NCI-H2196 (cell line): ENCODE measurements around the gene ZNF20.

ENCODE experiments used
- DNase-seq: peaks from one replicate; lab custom pipeline; 2025; ENCODE audit not compliant: unreplicated experiment; lab: John Stamatoyannopoulos, UW

The ZNF20 gene

DNA sequence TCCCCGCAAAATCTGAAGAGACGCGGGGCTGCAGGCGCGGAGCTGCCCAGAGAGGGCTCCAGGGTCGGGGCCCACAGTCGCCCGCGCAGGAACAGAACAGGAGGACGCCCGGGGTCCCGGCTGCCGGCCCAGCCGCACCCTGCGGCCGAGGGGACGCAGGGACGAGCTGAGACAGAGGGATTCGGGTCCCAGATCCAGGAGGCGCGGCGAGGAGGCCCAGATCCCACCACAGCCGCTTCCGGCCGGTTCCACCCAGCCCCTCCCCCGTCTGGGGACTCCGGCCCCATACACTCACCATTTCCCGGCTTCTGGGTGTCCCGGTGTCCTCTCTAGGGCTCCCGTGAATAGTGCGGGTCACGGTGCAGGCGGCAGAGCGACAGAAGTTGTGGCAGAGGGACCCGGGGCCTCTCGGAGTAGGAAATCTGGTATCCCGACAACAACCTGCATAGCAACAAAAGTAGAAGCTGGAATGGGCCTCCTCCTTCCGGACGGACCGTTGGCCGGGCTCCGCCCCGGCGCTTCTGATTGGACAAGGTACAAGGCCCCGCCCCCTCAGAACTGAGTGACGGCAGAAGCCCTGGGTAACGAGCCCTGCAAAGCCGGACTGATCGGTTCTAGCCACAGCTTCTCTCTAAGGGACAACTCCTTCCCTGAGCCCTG lies at the start of gene ZNF20:
ZNF20 (minus strand) TSS at position 466 of the 660 bp plus-strand sequence; CDS start at position 298, 168 bp downstream.
- DNase-seq, result peak; percentile 94

DNA sequence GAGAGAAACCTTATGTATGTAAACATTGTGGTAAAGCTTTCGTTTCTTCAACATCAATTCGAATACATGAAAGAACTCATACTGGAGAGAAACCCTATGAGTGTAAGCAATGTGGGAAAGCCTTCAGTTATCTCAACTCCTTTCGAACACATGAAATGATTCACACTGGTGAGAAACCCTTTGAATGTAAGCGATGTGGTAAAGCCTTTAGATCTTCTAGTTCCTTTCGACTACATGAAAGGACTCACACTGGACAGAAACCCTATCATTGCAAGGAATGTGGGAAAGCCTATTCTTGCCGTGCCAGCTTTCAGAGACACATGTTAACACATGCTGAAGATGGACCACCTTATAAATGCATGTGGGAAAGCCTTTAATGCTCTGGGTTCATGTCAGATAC lies 47.5 kb upstream of the ZNF20 start:
- no peak for DNase-seq

DNA sequence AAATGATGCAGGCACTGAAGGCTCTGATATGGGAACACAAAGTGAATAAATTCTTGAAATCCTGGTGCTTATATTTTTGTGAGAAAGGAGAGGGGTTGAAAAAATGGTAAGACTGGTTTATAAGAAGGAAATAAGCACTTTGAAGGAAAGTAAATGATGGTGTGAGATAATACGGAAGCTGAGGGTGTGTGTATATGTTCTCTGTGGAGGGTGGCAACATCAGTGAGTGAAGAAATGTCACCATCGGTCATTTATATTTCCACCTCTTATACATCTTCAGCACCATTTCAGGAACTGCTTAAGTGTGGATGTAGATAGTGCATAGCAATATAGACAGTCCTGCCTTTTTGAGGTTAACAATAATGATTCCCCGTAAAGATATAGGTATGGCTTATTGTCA lies 40.2 kb upstream of the ZNF20 start:
- no peak for DNase-seq

DNA sequence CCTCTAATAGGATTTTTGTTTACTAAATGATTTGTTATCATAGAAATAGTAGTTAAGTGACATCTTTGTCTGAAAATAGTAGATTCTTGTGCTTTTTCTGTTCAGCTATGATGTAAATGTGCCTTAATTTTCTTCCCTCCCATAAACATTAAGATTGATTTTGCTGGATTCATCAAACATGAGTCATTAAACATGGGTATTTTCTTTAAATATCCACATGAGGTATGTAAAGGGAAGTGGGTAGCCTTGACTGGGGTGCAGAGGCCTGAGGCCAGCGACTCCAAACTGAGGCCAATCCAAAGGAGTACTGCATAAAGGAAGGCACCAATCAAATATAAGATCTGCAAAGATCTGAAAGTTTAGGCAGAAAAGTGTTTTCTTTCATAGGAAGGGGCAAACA lies 26.5 kb upstream of the ZNF20 start:
- DNase-seq, result no peak

DNA sequence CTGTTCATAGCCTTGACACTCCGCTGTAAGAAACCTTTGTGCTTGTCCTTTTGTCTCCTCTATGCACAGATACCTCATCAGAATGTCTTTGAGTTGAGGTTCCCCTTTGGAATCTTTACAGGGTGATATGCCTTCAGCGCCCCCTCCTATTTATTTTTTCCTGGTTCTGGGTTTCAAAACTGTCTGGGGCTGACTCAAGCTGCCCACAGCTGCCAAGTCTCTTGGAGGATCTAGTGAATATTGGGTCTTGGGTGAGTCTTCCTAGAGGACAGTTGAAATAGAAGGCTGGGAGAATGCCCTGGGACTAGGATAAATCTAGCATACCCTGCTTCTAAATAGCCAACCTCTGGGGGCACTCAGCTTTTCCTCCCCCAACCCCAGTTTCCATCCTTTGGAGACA lies 23.7 kb upstream of the ZNF20 start:
- no peak for DNase-seq

DNA sequence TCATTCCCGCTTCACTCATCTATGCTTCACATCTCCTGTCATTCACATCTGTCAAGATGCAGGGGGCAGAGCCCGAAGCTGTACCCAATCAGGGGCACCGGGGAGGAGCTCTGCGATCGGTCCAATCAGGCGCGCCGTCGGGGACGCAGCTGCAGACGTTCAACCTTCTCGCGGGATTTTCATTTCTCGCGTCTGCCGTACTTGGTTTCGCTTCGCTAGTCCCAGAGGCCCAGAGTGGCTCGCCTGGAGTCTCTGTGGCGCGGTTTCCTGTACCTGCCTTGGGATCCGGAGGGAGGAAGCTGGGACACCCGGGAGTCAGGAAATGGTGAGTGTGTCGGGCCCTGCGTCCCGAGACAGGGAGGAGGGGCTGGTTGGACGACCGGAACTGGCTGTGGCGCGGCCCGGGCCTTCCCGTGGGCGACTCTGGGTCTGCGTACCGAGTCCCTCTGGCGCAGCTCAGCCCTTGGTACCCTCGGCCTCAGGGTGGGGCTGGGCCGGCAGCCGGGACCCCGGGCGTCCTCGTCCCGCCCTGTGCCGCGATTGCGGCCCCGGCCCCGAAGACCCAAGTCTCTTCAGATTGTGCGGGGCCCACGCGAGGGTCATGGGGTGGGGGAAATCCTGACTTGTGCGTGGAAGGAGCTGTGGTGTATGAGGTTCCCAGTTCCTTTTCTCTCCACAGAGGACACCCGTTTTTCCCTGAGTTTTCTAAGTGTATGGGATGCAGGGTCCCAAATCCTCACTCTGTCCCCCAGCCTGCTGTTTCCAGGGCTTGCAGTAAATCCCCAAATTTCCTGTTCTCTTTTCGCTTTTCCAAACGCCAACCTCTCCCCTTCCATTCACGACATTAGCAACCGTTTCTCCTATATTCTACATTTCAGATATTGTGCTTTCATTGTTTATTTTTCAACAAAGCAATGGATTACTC lies 23.0 kb upstream of the ZNF20 start, which contains the start of gene ZNF136:
ZNF136 (plus strand) TSS at position 215 of the 925 bp plus-strand sequence; CDS start at position 323, 108 bp downstream.
- peak; percentile 95 for DNase-seq

DNA sequence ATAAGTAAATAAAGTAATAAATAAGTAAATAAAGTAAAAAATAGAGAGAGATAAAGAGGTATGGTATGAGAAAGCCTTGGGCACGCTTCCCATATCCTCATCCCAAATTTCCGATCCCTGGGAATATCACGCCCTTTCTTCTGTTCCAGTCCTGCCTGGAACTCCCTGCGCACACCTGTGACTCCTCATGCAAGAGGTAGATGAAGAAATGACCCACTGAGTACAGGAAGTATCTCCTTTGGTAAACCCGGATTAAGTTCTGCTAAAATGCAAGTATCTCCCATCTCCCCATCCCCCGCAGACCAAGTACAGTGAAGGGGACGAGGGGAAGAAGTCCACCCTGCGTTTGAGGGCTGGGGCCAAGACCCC lies 22.3 kb upstream of the ZNF20 start:
- DNase-seq, result no peak

DNA sequence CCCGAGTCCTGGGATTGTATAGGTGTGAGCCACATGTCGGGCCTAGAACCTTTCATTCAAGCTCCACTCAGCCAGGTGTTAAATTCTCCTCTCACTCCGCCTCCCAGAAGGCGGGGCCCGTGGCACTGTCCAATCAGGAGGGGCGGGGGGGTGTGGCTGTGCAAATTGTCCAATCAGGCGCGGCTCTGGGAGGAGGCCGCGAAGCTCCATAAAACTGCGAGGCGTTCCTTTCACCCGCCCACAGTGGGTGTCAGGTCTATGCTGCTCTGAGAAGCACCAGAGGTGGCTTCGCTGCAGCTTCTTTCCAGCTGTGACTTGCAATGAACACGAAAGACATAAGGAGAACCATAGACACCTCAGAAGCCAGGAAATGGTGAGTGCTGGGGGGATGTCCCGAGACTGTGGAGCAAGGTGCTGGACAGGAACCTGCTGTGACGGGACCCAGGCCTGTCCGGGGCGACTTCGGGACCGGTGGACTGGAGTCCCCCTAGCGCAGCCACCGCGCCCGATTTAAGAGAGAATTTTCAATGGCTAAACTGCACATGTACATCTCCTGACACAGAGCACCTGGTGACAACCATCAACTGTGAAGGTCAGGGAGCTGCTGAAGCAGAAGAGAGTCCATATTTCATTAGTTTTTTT lies 19.7 kb upstream of the ZNF20 start:
- DNase-seq, result no peak

DNA sequence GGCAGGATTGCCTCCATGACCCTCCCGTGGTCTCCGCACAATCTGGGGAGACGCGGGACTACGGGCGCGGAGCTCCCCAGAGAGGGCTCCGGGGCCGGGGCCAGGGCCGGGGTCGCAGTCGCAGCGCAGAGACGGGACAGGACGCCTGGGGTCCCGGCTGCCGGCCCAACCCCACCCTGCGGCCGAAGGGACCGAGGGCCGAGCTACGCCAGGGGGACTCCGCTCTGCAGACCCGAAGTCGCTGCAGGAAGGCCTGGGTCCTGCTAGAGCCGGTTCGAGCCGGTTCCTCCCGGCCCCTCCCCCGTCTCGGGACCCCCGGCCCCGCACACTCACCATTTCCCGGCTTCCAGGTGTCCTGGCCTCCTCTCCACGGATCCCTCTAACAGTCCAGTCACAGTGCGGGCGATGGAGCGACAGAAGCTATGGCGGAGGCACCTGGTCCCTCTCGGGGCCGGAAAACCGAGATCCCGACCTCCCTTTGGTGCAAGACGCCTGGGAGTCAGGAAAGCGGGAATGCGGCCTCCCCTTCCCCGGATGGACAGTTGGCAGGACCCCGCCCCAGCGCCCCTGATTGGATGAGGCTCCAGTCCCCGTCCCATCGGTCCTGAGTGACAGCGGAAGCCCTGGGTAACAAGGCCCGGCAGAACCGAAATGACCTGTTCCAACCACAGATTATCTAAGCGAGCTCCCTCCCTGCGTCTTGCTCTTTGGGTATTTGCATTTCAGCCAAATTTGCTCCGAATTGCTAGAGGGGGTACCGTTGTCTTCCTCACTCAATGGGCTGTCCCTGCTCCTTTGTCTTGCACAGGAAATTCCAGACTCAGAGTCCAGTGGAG lies 16.3 kb upstream of the ZNF20 start, which contains the start of gene ZNF625:
ZNF625 (minus strand) TSS at position 512 of the 836 bp plus-strand sequence; CDS start at position 336, 176 bp downstream.
- peak; percentile 79 for DNase-seq

DNA sequence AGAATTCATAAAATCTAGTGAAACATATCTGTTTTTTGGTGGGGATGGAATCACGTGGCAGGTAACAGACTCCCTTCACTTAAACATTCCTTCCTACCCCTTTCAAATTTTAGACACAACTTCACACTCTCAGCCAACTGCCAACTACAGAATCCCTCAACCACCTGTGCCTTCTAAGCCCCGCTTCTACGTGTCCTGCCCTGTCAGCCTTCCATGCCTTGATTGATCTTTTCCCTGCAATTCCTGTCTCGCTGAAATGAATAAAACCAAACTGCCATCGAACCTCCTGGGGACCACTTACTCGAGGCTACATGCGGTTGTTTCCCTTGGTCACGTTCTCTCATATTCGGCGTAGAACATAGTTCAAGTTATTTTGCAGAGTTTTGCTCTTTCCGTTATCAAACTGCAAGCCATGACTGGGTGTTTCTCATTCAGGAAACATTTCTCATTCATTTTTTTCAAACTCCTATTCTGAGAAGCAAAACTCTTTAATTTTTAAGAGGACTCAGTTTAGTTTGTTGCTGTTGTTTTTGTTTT lies 15.2 kb upstream of the ZNF20 start:
- no peak for DNase-seq

DNA sequence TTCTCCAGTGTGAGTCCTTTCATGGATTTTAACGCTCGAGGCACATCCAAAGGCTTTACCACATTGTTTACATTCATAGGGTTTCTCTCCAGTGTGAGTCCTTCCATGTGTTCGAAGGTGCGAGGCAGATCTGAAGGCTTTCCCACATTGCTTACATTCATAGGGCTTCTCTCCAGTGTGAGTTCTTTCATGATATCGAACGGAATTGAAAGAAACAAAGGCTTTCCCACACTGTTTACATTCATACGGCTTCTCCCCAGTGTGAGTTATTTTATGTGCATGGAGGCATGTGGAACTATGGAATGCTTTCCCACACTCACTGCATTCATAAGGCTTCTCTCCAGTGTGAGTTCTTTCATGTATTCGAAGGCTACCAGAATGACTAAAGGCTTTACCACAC lies 5.2 kb upstream of the ZNF20 start:
- no peak for DNase-seq

DNA sequence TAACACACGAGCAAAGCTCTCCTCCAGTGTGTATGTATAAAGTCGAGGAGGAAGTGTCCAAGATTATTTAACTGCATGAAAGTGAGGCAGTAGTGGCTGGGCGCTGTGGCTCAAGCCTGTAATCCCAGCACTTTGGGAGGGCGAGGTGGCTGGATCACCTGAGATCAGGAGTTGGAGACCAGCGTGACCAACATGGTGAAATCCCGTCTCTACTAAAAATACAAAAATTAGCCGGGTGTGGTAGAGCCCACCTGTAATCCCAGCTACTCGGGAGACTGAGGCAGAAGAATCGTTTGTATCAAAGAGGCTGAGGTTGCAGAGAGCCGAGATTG lies 1.2 kb upstream of the ZNF20 start:
- DNase-seq, result no peak

DNA sequence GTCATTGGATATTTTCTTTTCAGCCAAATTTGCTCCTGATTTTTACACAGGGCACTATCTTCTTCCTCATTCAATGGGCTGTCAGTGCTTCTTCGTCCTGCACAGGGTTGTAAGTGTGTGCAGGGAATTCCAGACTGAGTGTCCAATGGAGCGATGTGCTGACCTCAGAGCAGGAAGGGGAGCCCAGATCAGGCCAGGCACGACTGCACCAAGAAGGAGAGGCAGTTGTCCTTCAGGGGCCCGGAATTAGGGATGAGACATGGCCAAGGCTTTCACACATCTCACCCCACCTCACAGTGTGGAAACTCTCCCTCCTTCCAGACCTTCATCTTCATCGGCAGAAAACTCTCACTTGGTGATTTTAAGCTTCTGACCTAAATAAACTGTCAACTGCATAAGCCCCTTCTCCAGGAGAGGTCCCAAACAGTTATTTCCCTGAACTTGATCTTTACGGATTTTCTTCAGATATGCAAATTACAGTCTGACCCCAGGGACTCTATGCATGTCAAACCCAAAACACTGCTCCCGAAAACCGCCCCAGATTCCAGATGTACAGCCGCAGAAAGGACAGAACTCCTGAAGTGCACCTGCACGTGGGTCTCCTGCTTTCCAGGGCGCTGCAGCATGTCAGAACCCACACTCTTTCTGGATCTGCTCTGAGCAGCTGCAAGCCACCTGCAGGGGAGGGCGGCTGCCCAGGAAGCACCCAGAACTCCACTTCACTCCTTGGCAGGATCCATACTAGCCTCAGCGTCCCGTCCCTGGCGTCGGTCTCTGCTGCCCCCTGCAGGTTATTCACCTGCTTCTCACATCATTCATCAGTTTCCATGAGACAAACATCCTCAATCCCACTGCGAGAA lies 625 bp upstream of the ZNF20 start:
- peak; percentile 93 for DNase-seq

DNA sequence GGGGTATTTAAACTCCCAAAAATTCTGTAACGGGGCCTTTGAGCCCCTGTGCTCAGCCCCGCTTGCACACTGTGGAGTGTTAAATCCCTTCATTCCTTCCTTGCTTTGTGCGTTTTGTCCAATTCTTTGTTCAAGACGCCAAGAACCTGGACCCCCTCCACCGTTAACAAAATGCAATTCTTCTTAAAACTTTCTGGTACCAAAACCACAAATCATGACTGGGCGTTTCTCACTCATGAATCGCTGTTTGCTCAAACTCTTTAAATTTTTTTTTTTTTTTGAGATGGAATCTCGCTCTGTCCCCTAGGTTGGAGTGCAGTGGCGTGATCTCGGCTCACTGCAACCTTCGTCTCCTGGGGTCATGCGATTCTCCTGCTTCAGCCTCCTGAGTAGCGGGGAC lies 881 bp downstream of the ZNF20 start:
- no peak for DNase-seq

DNA sequence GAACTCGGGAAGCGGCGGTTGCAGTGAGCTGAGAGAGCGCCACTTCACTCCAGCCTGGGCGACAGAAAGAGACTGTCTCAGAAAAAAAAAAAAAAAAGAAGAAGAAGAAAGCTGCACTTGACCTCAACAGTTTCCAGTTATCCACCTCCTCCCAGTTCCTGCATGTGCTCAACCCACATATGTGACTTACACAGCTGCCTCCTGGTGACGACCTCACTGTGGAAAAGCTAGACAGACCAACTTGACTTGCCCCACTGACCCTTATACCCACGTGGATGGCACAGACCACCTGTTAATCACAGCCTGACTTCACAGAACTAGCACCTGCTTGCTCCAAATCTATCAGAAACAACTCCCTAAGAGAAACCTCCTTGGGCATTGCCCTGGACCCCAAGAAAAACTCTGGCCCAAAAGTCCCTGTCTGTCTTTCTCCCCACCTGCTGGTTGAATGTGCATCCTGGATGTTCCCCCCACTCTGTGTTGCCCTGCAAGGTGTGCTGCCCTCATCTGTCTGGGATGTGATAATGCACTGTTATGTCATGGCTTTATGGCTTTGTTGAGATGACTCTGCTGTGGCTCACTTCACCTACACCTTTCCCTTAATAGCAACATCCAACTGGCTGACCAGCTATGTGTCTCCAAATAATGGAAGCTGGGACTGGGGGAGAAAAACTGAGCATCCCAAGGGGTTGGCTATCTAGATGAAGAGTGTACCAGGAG lies 2.8 kb downstream of the ZNF20 start:
- no peak for DNase-seq

DNA sequence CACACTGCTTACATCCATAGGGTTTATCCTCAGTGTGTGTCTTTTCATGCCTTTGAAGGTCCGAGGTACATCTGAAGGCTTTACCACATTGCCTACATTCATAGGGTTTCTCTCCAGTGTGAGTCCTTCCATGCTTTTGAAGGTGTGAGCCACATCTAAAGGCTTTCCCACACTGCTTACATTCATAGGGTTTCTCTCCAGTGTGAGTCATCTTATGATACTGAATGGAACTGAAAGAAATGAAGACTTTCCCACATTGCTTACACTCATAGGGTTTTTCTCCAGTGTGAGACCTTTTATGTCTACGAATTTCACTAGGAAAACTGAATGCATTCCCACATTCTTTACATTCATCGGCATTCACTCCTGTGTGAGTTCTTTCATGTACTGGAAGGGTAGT lies 7.1 kb downstream of the ZNF20 start:
- DNase-seq, result no peak

DNA sequence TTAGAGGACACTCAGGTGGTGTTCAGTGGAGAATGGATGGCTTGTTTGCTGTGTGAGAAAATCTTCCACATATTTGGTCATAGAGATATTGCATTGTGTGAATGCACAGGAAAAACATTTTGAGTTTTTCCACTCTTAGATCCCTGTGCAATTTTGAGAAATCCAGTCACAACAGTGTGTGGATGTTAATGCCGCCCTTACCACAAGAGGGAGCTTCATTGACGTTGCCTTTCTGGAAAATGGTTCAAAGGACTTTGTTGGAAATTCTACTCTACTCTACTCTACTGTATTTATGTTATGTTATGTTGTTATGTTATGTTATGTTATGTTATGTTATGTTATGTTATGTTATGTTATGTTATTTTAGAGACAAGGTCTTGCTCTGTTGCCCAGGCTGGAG lies 13.4 kb downstream of the ZNF20 start:
- DNase-seq, result no peak

DNA sequence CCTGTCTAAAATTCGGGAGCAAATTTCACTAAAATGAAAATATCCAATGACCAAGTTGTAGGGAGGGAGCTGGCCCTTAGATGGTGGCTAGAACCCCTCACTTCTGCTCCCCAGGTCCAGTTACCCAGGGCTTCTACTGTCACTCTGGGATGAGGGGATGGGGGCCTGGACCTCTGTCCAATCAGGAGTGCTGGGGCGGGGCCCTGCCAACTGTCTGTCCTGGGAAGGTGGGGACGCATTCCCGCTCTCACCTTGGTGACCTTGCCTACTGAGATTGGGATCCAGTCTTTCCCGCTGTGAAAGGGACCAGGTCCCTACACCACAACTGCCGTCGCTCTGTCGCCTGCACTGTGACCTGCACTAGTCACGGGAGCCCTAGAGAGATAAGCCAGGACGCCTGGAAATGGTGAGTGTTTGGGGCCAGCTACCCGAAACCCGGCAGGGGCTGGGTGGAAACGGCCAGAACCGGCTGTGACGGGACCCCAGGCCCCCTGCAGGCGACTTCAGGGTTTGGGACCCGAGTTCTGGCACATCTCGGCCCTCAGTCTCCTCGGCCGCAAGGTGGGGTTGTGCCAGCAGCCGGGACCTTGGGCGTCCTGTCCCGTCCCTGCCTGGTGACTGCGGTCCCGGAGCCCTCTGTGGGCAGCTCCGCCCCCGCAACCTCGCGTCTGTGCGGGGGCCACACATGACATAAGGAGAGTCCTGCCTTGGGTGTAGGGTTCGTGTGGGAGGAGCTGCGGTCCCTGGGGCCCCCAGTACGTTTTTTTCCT lies 22.8 kb downstream of the ZNF20 start:
- no peak for DNase-seq
